Stimulated activated CD4-positive, alpha-beta T cell treated with anti-CD3 and anti-CD28 coated beads, Interleukin-1b, Interleukin-23, amount 100 ng/mL, for 1 hour (primary cell): ENCODE measurements around the gene FGF12.

Source experiments
- DNase-seq, 2 donors: peaks; one replicate each; pipeline ENCODE4 v3.0.0-alpha.2; 2020; ENCODE audit warnings: low read depth in 2 of 2

FGF12 gene

GRCh38 chr3:192260116-192261010 is 467.0 kb downstream of the FGF12 start:
- no peak for DNase-seq

- no peak for DNase-seq
These were observed 467.7 kb downstream of the FGF12 start for GRCh38 chr3:192259661-192260060.

GRCh38 chr3:192258721-192259120 is 468.6 kb downstream of the FGF12 start:
- DNase-seq = no peak

- no peak for DNase-seq
These were observed 471.5 kb downstream of the FGF12 start for GRCh38 chr3:192255839-192256238.

- no peak for DNase-seq
These were observed 474.0 kb downstream of the FGF12 start for GRCh38 chr3:192253138-192253887.

GRCh38 chr3:192249516-192249915 is 477.8 kb downstream of the FGF12 start:
- no peak for DNase-seq

- DNase-seq = no peak
These were observed 480.3 kb downstream of the FGF12 start for GRCh38 chr3:192246847-192247559.

GRCh38 chr3:192244591-192244990 is 482.8 kb downstream of the FGF12 start:
- DNase-seq = no peak

- no peak for DNase-seq
These were observed 487.4 kb downstream of the FGF12 start for GRCh38 chr3:192239956-192240355.

- DNase-seq = no peak
These were observed 489.2 kb downstream of the FGF12 start for GRCh38 chr3:192237992-192238608.

- DNase-seq = no peak
These were observed 497.5 kb downstream of the FGF12 start for GRCh38 chr3:192229866-192230265.

GRCh38 chr3:192224634-192225155 is 502.6 kb downstream of the FGF12 start:
- DNase-seq = no peak

GRCh38 chr3:192223815-192224214 is 503.5 kb downstream of the FGF12 start:
- DNase-seq = no peak

GRCh38 chr3:192220915-192221314 is 506.4 kb downstream of the FGF12 start:
- DNase-seq = no peak

- DNase-seq = no peak
These were observed 507.4 kb downstream of the FGF12 start for GRCh38 chr3:192219926-192220325.

- no peak for DNase-seq
These were observed 511.3 kb downstream of the FGF12 start for GRCh38 chr3:192216067-192216466.

GRCh38 chr3:192212979-192213378 is 514.4 kb downstream of the FGF12 start:
- DNase-seq = no peak

- DNase-seq = no peak
These were observed 515.0 kb downstream of the FGF12 start for GRCh38 chr3:192212335-192212734.

- no peak for DNase-seq
These were observed 519.7 kb downstream of the FGF12 start for GRCh38 chr3:192207651-192208050.

GRCh38 chr3:192207239-192207638 is 520.1 kb downstream of the FGF12 start:
- no peak for DNase-seq

GRCh38 chr3:192194085-192194484 is 533.3 kb downstream of the FGF12 start:
- no peak for DNase-seq
